Prostate gland (tissue), 2 donors: ENCODE results near the gene LPCAT1. TPM values are rescaled to one million over a fixed set of nuclear protein-coding genes. Genes with fewer than 3 reads are reported as not detected.
"Not testable (repeated sequence)": the region's sequence is repeated elsewhere in the genome, so short reads cannot be mapped to it uniquely, and the experiment has no call there.

Experiments
- DNase-seq: peaks from one replicate; pipeline ENCODE4 v3.0.0-alpha.2; 2019; ENCODE audit warnings: low spot score
- H3K27ac ChIP-seq, 2 donors: fragments of 200-600 bp; sonication (generic); 2 replicates each; pipeline ENCODE4 v1.5.1; 2017 to 2019
- H3K27me3 ChIP-seq: fragments of 200-600 bp; sonication (generic); replicated peaks from 2 replicates; pipeline ENCODE4 v1.5.1; 2019; ENCODE audit not compliant: insufficient read depth
- H3K36me3 ChIP-seq, 2 donors: fragments of 200-600 bp; sonication (generic); 1 replicate in 1 of 2; 2 replicates in 1 of 2; pipeline versions ENCODE4 v1.5.1 to v1.8.1; 2017 to 2019
- H3K4me1 ChIP-seq: fragments of 200-600 bp; sonication (generic); replicated peaks from 2 replicates; pipeline ENCODE4 v1.5.1; 2019
- H3K4me3 ChIP-seq, 2 donors: fragments of 200-600 bp; sonication (generic); 2 replicates each; pipeline ENCODE4 v1.5.1; 2017 to 2019
- H3K9me3 ChIP-seq: fragments of 200-600 bp; sonication (generic); 2 replicates; pipeline ENCODE4 v1.5.1; 2017
- POLR2A ChIP-seq: fragments of 450-650 bp; IDR thresholded peaks from one replicate; pipeline ENCODE4 v1.6.1; 2016; ENCODE audit warnings: antibody characterized with exemption, mild to moderate bottlenecking
- POLR2AphosphoS5 ChIP-seq: sonication (generic); formaldehyde crosslinking; IDR thresholded peaks from one replicate; pipeline ENCODE4 v1.6.1; 2017; ENCODE audit warnings: antibody characterized with exemption
- WGBS: methylation state at CpG from one replicate; pipeline ENCODE4 v1.1.5; 2018; 5-methylcytosine and 5-hydroxymethylcytosine counted together
- intact Hi-C: fragments of 100-400 bp; cut with DNase I; formaldehyde crosslinking; loops from one replicate; pipeline ENCODE4 v1.14.2; 2022
- total RNA-seq, 2 donors: library from RNA; depleted of rRNA; stranded (reverse); fragments of >200 nt; gene quantifications; one replicate each; pipeline ENCODE4 v1.1.0, GENCODE V29; 2016
- TF ChIP-seq, protein P1 (sequence below), 4 experiments: fragments of 200-600 bp in 2 of 4; fragments of 450-650 bp in 2 of 4; sonication (generic) in 2 of 4; IDR thresholded peaks; 1 replicate in 3 of 4; 2 replicates in 1 of 4; pipeline ENCODE4 v1.5.1; 2016 to 2019; ENCODE audit warnings: antibody characterized with exemption in 4 of 4, mild to moderate bottlenecking in 2 of 4, moderate library complexity in 2 of 4

The LPCAT1 gene
- total RNA-seq, 2 donors from 2014 or later, result 22.6 to 23.9 TPM

DNA sequence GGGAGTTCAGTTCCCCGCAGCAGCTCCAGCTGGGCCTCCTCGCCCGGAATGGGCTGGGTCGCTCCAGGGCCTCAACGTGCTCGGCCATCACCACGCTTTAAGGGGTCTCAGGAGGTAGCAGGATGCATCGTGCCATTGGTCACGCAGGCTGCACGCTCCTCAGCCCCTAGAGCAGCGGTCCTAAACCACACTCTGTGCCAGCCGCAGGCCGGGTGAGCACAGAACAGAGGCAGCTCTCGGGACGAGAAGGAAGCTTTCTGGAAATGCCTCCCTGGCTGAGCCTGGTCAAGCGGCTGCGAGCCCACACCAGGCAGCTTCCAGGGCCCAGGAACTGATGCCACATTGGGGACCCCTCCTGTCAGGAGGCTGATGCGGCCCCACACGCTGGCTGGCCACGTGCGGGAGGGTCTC, 39.3 kb upstream of the LPCAT1 start:
- intact Hi-C loops, result no loop called here
- H3K4me3 ChIP-seq, result no peak overlapping the region
- H3K9me3 ChIP-seq, result no peaks in the 10 kb centered on the region
- 86% methylated on average over 21 of the region's 21 CpGs for WGBS
- H3K36me3 ChIP-seq, result no peaks in the 10 kb centered on the region
- H3K27ac ChIP-seq, result no peak overlapping the region
- no peaks in the 10 kb centered on the region for H3K4me1 ChIP-seq
- no peaks in the 10 kb centered on the region for H3K27me3 ChIP-seq
- no peak for DNase-seq
- no peak for TF ChIP-seq POLR2AphosphoS5
- TF ChIP-seq, protein P1, sequence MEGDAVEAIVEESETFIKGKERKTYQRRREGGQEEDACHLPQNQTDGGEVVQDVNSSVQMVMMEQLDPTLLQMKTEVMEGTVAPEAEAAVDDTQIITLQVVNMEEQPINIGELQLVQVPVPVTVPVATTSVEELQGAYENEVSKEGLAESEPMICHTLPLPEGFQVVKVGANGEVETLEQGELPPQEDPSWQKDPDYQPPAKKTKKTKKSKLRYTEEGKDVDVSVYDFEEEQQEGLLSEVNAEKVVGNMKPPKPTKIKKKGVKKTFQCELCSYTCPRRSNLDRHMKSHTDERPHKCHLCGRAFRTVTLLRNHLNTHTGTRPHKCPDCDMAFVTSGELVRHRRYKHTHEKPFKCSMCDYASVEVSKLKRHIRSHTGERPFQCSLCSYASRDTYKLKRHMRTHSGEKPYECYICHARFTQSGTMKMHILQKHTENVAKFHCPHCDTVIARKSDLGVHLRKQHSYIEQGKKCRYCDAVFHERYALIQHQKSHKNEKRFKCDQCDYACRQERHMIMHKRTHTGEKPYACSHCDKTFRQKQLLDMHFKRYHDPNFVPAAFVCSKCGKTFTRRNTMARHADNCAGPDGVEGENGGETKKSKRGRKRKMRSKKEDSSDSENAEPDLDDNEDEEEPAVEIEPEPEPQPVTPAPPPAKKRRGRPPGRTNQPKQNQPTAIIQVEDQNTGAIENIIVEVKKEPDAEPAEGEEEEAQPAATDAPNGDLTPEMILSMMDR (IDR thresholded peaks at IDR 0.05), result no peak
- TF ChIP-seq POLR2A, result no peak

DNA sequence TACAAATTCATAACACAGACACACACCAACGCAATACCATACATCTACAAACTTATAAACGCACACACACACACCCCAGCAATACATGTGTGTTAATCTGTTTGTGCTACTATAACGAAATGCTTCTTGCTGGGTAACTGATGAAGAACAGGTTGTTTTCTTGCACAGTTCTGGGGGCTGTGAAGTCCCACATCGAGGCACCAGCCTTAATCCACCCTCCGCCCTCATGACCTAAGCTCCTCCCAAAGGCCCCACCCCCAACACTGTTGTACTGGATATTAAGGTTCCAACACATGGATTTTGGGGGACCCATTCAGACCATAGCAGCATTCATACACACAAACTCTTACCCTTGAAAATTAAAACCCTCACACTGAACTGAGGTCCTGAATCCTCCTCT, 38.8 kb upstream of the LPCAT1 start:
- TF ChIP-seq, protein P1 (IDR thresholded peaks at IDR 0.05), result no peak
- TF ChIP-seq POLR2A (no peak), POLR2AphosphoS5 (no peak)
- Histone ChIP-seq H3K27ac (no peak overlapping the region), H3K27me3 (no peaks in the 10 kb centered on the region), H3K4me3 (no peak overlapping the region), H3K36me3 (no peaks in the 10 kb centered on the region), H3K9me3 (no peaks in the 10 kb centered on the region), H3K4me1 (no peaks in the 10 kb centered on the region)
- intact Hi-C loops, result no loop called here
- 91% methylated on average over 5 of the region's 5 CpGs for WGBS
- DNase-seq, result no peak

DNA sequence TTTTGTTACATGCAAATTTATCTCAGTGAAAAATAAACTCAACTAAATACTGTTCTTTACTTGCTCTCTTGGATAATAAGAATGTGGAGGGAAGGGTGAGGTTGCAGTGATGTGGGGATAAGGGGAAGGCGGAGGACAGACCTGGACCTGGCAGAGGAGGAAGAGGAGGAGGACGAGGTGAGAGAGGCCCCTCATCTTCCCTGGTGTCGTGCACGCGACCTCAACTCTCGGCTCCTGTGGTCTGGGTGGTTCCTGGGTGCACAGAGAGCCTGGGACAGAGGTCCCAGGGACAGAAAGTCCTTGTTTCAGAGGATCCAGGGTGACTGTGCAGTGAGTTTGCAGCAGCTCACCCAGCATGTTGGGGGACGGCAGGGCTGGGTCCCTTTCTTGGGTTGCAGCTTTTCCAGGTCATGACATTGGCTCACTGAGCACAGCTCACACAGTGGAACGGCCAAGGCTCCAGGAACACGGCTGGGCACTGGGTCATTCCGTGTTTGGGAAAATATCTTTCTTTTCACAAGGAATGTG, 37.7 kb upstream of the LPCAT1 start:
- Histone ChIP-seq H3K9me3 (no peaks in the 10 kb centered on the region), H3K27me3 (no peaks in the 10 kb centered on the region), H3K36me3 (no peaks in the 10 kb centered on the region), H3K4me1 (no peaks in the 10 kb centered on the region), H3K27ac (no peak overlapping the region), H3K4me3 (no peak overlapping the region)
- no peak for DNase-seq
- 74% methylated on average over 10 of the region's 10 CpGs for WGBS
- intact Hi-C loops, result no loop called here
- TF ChIP-seq, protein P1 (IDR thresholded peaks at IDR 0.05), result no peak
- TF ChIP-seq POLR2A (no peak), POLR2AphosphoS5 (no peak)

DNA sequence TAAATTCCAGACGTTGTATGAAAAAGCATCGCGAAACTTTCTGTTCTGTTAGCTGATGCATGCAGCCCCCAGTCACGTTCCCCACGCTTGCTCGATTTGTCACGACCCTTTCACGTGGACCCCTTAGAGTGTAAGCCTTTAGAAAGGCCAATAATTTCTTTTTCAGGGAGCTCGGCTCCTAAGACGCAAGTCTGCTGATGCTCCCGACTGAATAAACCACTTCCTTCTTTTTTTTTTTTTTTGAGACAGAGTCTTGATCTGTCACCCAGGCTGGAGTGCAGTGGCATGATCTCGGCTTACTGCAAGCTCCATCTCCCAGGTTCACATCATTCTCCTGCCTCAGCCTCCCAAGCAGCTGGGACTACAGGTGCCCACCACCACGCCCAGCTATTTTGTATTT, 36.7 kb upstream of the LPCAT1 start:
- H3K4me1 ChIP-seq, DNase-seq, H3K4me3 ChIP-seq, intact Hi-C loops, H3K36me3 ChIP-seq, H3K27ac ChIP-seq, H3K9me3 ChIP-seq, H3K27me3 ChIP-seq: not testable (repeated sequence)
- WGBS, result 92% methylated on average over 13 of the region's 13 CpGs

DNA sequence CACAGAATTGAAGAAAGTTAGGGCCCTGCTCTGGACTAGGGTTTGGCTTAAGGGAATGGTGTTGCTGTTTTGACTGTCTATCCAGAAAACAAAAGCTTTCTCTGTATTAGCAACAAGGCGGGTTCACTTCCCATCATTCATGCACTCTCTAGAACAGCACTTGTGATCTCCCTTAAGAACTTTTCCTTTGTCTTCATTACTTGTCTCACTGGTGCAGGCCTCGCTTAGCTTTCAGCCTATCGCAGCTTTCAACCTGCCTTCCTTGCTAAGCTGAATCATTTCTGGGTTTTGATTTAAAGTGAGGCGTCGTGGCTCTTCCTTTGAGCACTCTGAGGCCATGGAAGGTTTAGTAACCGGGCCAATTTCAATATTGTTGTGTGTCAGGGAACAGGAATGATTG, 35.2 kb upstream of the LPCAT1 start:
- Histone ChIP-seq H3K27me3 (no peaks in the 10 kb centered on the region), H3K9me3 (no peaks in the 10 kb centered on the region), H3K36me3 (no peaks in the 10 kb centered on the region), H3K4me3 (no peak overlapping the region), H3K27ac (no peak overlapping the region), H3K4me1 (no peaks in the 10 kb centered on the region)
- intact Hi-C loops, result no loop called here
- TF ChIP-seq POLR2A, result no peak
- TF ChIP-seq, protein P1 (IDR thresholded peaks at IDR 0.05), result no peak
- no peak for TF ChIP-seq POLR2AphosphoS5
- WGBS, result 83% methylated on average over 6 of the region's 6 CpGs
- no peak for DNase-seq
